K562 (cell line): Measurements from ENCODE around the gene USP11. TPM values are rescaled to one million over a fixed set of nuclear protein-coding genes. Genes with fewer than 3 reads are reported as not detected.

ENCODE experiments used
- ARID3A ChIP-seq: IDR thresholded peaks from 2 replicates; pipeline ENCODE4 v1.6.1; 2012; ENCODE audit warnings: low read depth, low read length, improper control_type of control experiment, borderline replicate concordance
- BCOR ChIP-seq: fragments of 450-650 bp; IDR thresholded peaks from 2 replicates; pipeline ENCODE4 v1.6.1; 2016
- EWSR1 ChIP-seq: fragments of 450-650 bp; IDR thresholded peaks from 2 replicates; pipeline ENCODE4 v1.6.1; 2018; ENCODE audit warnings: borderline replicate concordance, mild to moderate bottlenecking, low read depth, moderate library complexity; ENCODE audit not compliant: partially characterized antibody
- HDAC2 ChIP-seq: fragments of 450-650 bp; IDR thresholded peaks from 2 replicates; pipeline ENCODE4 v1.6.1; 2016; ENCODE audit warnings: mild to moderate bottlenecking
- KDM4B ChIP-seq, 2 experiments: fragments of 450-650 bp in 1 of 2; sonication (generic) in 1 of 2; IDR thresholded peaks; 2 replicates each; pipeline ENCODE4 v1.6.1; 2016 to 2017; ENCODE audit warnings: borderline replicate concordance in 2 of 2, antibody characterized with exemption in 1 of 2, low read depth in 1 of 2, mild to moderate bottlenecking in 1 of 2
- MNT ChIP-seq, 2 experiments: fragments of 450-650 bp; conservative IDR thresholded peaks; 2 replicates each; pipeline ENCODE4 v1.6.1; 2017; ENCODE audit warnings: mild to moderate bottlenecking in 2 of 2, moderate library complexity in 2 of 2
- NFE2 ChIP-seq: IDR thresholded peaks from 2 replicates; pipeline ENCODE4 v1.6.1; 2014; ENCODE audit warnings: antibody characterized with exemption, low read depth
- PHF8 ChIP-seq: fragments of 200-600 bp; sonication (generic); IDR thresholded peaks from 2 replicates; pipeline ENCODE4 v1.6.1; 2012; ENCODE audit warnings: mixed run types, mild to moderate bottlenecking, inconsistent platforms, low read length, moderate library complexity, borderline replicate concordance
- SREBF2 ChIP-seq: sonication (generic); formaldehyde crosslinking; IDR thresholded peaks from 2 replicates; pipeline ENCODE4 v1.4.0; 2020; ENCODE audit warnings: mild to moderate bottlenecking, missing genetic modification reagents
- SRF ChIP-seq, 2 experiments: fragments of 250-450, 450-650 bp in 1 of 2; sonication (Bioruptor Pico) in 1 of 2; sonication (generic) in 1 of 2; formaldehyde crosslinking; IDR thresholded peaks; 2 replicates each; pipeline versions ENCODE4 v1.5.0 to v1.5.1; 2020 to 2022; ENCODE audit warnings: mild to moderate bottlenecking in 1 of 2, missing genetic modification reagents in 1 of 2
- TCF15 ChIP-seq: fragments of 250-450 bp; sonication (Bioruptor Pico); IDR thresholded peaks from 2 replicates; pipeline ENCODE4 v1.8.0; 2022; ENCODE audit warnings: moderate library complexity, mild to moderate bottlenecking, inconsistent platforms
- ZBTB9 ChIP-seq: fragments of 450-650 bp; formaldehyde crosslinking; IDR thresholded peaks from 2 replicates; pipeline ENCODE4 v1.4.0; 2020; ENCODE audit warnings: mild to moderate bottlenecking, moderate library complexity
- ZNF449 ChIP-seq: fragments of 250-450 bp; sonication (Bioruptor Pico); IDR thresholded peaks from 2 replicates; pipeline ENCODE4 v1.8.0; 2022; ENCODE audit warnings: moderate library complexity, mild to moderate bottlenecking, inconsistent platforms
- ZNF511 ChIP-seq: sonication (generic); formaldehyde crosslinking; IDR thresholded peaks from 2 replicates; pipeline ENCODE4 v1.8.0; 2022; ENCODE audit warnings: mild to moderate bottlenecking, missing genetic modification reagents
- ZNF780A ChIP-seq: fragments of 250-450 bp; sonication (Bioruptor Pico); IDR thresholded peaks from 2 replicates; pipeline ENCODE4 v1.5.0; 2021; ENCODE audit warnings: mild to moderate bottlenecking
- polyA plus RNA-seq, 8 experiments: library from polyadenylated mRNA; depleted of rRNA in 4 of 8; stranded (reverse) in 5 of 8; unstranded in 3 of 8; fragments of >200 nt; fragmentation: Nextera tagmentation in 2 of 8; fragmentation: Illumina TruSeq in 1 of 8; extraction: Ambion mirVana in 2 of 8; extraction: Trizol in 1 of 8; gene quantifications; 2 replicates each; pipeline versions ENCODE4 v1.2.1 to v1.2.3, GENCODE V29; 2011 to 2014; ENCODE audit warnings: inconsistent platforms in 1 of 8, missing spikeins in 1 of 8
- total RNA-seq, 7 experiments: library from RNA; depleted of rRNA in 6 of 7; stranded (reverse); fragments of >200 nt in 6 of 7; fragmentation: Illumina TruSeq in 2 of 7; extraction: Trizol in 2 of 7; gene quantifications; 2 replicates each; pipeline versions ENCODE4 v1.2.1 to v1.2.3, GENCODE V29; 2011 to 2021; ENCODE audit warnings: low replicate concordance in 1 of 7

Gene USP11
- total and polyA plus RNA-seq, 9 of the 15 experiments (the other 6 are each of a cell fraction or from before 2014, with no cell fraction given): 2.5 to 29.0 (median 11.7) TPM

- TF ChIP-seq KDM4B (IDR thresholded peaks at IDR 0.05; ENCODE audit: borderline replicate concordance in 2 of 2, low read depth in 1 of 2) (0 out of 4 replicates have a peak, but pooled peaks of 1 of the 2 experiments have one; percentile 36), ZNF511 (CRISPR knock-in tag) (no peak), TCF15 (no peak), HDAC2 (peak; percentile 46; the same call in 1 of the 2 replicates), SREBF2 (CRISPR knock-in tag) (no peak), ZNF780A (CRISPR knock-in tag) (no peak), EWSR1 (no peak), NFE2 (no peak), MNT (conservative IDR thresholded peaks at IDR 0.05) (peak; percentile 66 to 70; a peak in 3 of 4 replicates), ZBTB9 (CRISPR knock-in tag) (no peak), ARID3A (peak; percentile 28; the same call in 1 of the 2 replicates), BCOR (no peak), PHF8 (peak; percentile 90), ZNF449 (CRISPR knock-in tag) (no peak), SRF (CRISPR knock-in tag; IDR thresholded peaks at IDR 0.05) (no peak)
These were observed 39.2 kb upstream of the USP11 start, which contains the start of gene UBA1 (continued) for GRCh38 chrX:47193475-47194193.
